GM19324 (cell line): Measurements from ENCODE around the gene CNPY1.

Source experiments
- ATAC-seq: cut with Tn5 transposase; IDR thresholded peaks from one replicate; pipeline ENCODE4 v1.9.1; 2021; ENCODE audit warnings: mild to moderate bottlenecking, moderate library complexity; ENCODE audit not compliant: unreplicated experiment, low FRiP score

CNPY1 gene

DNA sequence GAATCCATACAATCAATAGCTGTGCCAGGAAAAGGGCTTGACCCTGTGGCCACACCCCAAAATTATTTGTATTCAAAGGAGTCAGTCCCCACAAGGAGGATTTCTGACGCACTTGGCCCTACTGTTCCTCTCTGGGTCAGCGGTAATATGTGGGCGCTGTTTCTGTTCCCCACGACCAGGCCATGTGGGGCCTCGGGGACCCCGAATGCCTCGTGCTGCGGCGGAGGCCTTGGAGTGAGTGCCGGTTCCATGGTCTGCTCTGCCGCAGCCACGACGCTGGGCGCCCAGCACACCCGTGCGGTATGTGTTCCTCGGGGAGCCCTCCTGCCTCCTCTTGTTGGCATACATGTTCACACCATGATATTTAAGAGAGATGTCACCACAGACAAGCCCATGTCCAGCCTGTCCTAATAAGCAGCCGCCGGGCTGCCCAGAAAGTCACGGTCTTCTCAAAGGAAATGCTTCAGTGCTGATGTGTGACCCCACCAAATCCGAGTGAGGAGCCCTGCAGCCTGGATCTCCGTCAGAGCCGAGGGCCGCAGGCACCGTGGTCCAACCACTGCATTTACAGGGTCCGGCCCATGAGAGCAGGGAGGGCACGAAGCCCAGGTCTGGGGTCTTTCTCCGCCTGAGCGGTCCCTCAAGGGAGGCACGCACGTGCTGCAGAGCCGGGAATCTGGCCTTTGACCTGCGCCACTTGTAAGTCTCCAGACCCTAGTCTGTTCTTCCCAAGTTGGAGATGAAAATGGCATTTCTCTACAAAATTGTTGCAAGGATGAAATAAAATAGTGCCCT lies 52.4 kb downstream of the CNPY1 start:
- no peak for ATAC-seq

- ATAC-seq: no peak
Observed at GRCh38 chr7:155491812-155492211, 54.5 kb downstream of the CNPY1 start.

DNA sequence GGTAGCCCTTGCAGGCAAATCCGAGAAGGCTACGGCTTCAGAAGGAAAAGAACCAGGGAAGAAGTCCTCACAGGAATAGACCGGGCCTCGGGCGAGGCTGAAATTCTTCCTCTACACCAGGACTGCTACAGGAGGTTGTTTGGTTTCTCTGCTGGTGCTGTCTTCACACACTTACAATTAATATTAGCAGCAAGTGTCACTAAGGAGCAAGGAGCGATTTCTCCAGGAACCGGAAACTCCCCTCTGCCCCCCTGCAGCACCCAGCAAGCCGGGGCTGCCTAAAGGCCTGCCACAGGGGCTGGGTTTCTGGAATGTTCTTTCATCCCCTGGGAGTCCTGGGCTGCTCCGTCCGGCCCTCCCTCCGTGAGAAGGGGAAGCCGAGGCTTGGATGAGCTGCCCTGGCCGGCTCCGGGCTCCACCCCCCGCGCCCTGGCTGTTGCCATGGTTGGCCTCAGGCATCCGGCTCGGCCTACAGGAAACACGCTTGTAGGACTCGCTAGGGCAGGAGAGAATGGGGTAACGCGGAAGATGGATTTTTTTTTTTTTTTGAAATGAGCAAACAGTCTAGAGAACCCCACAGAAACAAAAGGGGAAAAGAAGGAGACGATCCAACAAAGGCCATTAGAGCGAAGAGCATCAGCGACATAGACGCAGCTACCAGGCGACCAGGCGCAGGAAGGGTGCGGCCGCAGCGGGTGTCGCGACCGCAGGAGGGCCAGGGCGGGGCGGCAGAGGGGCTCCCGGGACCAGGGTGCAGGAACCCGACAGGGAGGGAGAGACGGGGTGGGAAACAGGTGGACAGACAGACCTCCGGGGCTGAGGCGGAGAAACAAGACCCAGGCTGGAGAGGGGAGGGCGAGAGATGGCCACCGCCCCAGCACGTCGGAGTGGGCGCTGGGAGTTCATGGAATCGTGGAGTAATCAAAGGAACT lies 55.4 kb downstream of the CNPY1 start:
- ATAC-seq: peak; percentile 95

DNA sequence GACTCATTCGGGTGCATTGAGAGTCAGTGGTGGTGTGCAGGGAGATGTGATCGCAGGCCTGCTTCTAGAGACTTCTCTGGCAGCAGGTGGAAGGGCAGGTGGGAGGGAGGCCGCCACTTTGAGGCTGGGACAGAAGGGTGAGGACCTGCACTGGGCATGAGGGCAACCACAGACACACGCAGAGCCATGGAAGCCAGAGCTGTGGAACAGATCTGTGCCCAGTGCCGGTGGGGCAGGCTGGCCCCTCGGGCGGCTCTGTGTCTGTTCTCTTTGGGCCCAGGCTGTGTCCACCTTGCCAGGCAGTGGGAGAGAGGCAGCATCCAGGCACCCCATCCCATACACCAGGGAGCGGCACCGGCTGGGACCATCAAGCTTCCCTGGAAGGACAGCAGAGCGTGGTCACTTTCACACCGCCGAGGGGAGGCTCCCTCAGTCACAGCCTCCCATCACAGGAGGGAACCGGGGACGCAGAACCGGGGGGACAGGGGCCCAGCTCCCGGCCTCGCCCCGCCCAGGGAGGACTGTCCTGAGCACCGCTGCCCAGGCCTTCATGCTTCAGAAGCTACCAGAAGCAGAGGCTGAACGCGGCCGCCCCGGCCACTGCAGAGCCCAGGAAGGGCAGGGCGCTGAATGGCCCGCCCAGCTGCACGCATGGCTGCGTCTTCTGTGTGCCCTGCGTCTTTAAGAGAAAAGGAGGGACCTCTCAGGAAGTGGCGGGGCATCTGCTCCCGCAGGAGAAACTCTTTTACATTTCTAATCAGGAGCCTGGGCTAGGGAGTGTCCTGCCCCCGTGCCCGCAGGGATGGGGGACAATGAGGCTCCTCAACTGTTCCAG lies 56.3 kb downstream of the CNPY1 start:
- peak; percentile 39 for ATAC-seq

DNA sequence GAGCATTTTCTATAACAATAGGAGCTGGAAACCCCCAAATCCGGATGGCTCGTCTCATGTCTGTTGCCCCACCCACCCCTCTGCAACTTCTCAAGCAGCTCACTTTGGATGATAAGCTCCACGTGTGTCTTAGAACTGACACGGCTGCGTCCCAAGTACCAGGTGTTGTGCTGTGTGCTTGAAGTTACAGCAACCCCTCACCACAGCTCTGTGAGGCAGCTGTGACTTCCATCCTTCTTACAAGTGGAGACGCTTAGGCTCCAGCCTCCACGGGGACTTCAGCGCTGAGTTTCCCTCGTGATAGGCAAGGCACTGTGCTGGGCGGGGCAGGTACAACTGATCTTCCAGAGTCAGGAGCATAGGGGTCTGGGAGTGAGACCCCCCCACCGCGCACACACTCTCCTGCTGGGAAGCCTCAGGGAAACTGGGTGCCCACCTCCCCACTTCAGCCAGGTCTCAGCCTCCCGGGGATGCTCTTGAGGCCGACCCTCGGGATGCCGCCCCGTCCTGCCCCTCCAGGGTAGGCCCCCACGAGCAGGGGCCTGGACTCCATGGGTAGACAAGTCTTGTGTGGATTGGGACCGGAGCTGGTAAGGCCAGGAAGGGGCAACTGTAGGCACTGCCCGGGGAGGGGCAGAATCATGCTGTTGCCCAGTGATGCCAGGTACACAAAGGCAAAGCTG lies 57.1 kb downstream of the CNPY1 start:
- ATAC-seq: no peak

DNA sequence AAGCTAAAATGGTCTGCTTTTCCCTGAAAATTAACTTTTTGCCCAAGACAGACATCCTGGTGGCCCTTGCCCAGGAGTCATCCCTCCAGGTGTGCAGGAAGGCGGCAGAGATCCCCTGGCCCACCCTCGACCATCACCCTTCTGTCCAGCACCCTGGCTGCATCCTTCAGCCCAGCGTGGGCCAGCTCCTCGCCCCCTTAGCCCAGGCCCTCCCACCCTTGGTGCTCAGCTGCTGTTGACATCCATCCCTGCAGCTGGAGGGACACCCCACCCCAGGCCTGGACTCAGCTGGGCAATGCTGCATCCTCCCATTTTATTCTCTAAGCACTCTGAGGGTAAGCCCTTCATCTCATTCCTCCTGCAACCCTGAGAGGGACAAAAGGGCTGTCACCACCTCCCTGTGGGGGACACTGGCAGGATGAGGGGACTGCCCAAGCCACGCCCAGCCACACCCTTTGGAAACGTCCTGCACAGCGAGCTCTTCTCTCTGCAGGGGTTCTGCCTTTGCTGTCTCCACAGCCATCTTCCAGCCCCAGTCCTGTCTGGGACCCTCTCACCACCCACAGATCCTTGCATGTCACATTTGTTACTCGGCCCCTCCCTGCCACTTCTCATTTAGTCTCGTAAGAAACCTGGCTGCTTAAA lies 57.8 kb downstream of the CNPY1 start:
- no peak for ATAC-seq

DNA sequence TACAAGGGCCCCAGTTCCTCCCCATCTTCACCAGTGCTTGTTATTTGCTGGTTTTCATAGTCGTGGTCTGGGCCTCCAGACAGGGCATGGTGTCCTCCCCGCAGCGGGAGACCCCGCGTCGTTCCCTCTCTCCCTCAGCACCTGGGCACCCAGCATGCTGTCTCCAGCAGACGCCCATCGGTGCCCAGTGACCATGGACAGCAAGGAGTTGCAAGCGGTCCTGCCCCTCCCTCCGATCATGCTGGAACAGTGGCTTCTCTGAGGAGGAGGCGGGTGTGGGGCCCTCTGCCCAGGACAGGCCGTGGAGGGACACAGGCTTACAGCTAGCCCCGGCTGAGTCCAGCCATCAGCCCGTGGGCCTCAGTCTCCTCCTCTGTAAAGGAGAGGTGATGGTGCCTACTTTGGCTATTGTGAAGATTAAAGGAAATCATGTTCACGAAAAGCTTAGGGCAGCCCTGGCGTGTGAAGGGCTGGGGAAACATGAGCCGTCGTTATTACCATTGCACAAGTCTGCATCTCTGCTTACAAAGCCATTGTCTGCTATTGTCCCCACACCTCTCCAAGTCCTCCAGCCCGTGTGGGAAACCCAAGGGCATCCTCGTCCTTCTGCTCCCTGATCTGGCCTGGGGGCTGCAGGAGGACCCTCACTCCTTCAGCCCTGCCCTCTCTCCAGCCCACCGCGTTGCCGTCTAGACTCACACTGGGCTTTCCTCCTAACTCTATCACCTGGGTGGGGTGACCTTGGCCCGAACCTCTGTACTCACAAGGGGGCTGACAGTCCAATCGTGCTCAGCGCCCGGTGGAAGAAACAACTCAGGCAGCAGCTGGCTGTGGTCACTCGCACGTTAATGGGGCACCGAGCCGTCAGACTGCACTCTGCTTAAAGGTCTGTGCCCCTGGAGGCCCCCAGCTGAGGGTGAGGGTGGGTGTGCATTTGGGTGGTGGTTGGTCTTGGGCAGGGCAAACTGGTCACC lies 58.6 kb downstream of the CNPY1 start:
- ATAC-seq: no peak

DNA sequence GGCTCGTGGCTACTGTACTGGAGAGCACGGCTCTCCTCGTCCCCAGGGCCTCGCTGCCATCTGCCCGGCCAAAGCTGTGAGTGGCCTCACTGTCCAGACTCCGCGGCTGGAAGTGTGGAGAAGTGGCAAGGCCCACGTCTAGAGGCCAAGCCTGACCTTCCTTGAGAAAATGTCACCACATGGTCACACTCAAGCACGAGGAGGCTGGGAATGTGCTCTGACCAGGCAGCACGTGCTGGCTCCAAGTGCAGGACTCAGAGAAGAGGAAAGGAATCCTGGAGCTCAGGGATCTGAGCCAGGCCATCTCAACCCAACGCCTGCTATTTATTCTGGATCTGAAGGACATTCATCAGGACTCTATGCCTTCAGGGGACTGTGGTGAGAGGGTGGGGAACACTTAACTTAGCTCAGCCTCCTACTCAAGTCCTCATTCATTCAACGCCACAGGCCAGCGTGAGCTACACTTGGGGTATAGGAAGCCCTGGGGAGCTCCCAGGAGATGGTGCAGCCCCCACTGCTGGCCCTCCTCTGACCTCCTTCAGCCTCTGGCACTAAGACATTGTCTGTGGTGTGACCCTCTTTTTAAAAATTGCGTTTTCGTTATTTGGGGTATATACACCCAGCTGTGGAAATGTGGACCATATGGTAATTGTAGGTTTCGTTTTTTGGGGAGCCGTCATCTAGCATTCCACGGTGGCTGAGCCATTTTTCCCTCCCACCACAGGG lies 59.4 kb downstream of the CNPY1 start:
- ATAC-seq: no peak

- no peak for ATAC-seq
Observed at GRCh38 chr7:155484483-155485399, 61.6 kb downstream of the CNPY1 start.

- no peak for ATAC-seq
Observed at GRCh38 chr7:155483868-155484325, 62.5 kb downstream of the CNPY1 start.

DNA sequence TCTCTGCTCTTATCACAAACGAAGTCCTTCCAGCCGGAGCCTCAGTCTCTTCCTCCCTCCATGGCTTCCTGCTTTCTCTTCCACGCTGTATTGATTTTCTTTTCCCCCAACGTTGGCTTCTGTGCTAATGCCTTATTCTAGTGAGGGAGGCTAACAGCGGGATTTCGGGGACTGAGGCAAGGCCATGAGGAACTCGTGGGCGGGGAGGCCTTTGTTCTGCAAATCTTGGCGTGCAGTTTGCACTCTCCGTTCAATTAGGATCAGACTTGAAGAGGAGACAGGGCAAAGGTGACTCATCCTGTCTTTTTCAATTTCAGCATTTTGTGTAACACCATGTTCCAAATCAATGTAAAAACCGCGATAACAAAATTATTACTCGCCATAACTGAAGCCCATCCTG lies 63.1 kb downstream of the CNPY1 start:
- no peak for ATAC-seq

DNA sequence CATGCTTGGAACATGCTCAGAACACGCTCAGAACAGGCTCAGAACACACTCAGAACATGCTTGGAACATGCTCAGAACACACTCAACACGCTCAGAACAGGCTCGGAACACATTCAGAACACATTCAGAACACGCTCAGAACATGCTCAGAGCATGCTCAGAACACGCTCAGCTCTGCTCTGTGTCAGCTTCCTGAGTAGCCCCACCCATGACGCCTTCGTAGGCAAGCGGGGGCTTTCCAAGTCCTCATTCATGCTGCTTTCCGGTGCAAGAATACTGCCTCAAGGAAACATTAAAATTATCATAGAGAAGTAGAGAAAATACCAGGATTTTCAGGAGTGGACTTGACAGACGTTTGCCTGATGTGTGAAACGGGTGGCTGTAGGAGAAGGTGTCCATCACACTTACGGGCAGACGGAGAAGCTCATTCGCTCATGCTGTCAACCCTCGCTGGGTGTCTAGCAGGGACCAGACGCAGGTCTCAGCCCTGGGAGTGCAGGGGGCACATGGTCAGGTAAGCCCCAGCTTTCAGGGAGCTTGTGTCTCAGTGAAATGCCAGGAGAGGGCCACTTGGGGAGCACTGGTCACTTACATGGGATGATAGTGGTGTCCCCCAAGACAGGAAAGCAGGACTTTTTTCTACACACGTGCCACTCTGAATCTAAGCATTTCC lies 63.7 kb downstream of the CNPY1 start:
- no peak for ATAC-seq

DNA sequence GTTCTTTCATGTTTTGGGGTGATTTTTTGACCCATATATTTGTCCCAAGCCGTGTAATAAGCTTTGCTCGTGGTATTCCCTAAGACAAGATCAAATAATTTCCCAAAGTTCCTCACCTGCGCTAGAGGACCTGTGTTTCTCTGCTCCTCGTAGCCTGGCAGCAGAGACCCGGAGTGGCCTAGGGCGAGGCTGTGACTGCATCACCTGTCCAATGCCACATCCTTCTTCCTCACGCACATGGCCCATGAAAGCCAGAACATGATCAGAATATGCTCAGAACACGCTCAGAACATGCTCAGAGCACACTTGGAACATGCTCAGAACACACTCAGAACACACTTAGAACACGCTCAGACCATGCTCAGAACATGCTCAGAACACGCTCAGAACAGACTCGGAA lies 64.6 kb downstream of the CNPY1 start:
- no peak for ATAC-seq

DNA sequence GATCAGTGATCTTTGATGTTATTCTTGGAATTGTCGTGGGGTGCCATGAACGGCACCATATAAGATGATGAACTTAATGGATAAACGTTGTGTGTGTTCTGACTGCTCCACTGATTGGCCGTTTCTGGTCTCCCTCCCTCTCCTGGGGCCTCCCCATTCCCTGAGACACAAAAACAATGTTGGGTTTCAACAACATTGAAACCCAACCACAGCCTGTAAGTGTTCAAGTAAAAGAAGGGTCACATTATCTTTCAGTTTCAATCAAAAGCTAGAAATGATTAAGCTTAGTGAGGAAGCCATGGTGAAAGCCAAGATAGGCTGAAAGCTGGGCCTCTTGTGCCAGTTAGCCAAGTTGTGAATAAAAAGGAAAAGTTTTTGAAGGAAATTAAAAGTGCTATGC lies 68.9 kb downstream of the CNPY1 start:
- ATAC-seq: peak; percentile 82

DNA sequence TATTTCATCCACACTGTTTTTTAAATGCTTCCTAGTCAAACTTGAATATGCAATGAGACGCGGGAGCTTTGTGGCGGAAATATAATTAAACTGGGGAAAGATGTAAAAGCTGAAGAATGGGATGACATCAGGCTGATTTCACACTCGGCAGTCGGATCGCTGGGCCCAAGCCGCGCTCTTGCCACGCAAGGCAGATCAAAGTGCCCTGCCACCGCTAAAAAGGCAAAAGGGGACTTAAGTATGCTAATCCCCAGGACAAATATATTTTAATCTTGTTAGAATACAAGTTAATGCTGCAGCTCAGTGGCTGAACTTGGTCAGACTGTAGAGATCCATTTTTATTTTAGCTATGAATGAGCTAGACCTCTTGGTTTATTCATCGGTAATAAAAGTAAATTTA lies 74.6 kb downstream of the CNPY1 start:
- ATAC-seq: no peak
